Measurements from ENCODE around the gene CYFIP1. TPM values are rescaled to one million over a fixed set of nuclear protein-coding genes. Genes with fewer than 3 reads are reported as not detected.

CYFIP1 gene
- total and polyA plus RNA-seq, 2 of the 8 experiments (the other 6 are each of a cell fraction or from before 2014, with no cell fraction given), result 38.6 to 81.7 TPM

DNA sequence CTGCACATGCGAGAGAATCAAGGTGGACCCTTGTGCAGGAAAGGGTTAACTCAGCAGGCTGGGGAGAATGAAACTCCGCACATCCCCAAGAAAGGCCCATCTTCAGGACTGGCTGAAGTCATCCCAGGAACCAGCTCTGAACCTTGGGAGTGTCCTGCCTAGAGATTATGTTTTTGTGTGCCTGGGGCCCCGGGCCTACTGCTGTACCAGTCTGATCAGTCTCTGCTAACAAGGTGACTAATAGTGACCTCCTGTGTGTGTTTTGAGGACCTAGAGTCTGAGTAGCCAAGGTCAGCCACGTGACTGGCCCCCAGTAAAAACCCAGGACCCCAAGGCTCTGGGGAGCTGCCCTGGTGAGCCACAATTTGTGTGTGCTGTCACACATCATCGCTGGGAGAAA, 58.2 kb downstream of the CYFIP1 start:
- Histone ChIP-seq H3K14ac (ENCODE audit: insufficient read length) (no peak overlapping the region), H3K23ac (ENCODE audit: insufficient read length) (no peak overlapping the region)
- 95% methylated on average over 5 of the region's 5 CpGs; no CpG with 5 or more reads in 1 of the 2 experiments for WGBS, 2 experiments (ENCODE audit: extremely low coverage in 1 of 2, insufficient coverage in 1 of 2, insufficient read length in 1 of 2, insufficient replicate concordance in 2 of 2, low coverage in 1 of 2, low lambda C conversion rate in 2 of 2, missing lambda C conversion rate in 1 of 2)

More for the DNA sequence above, 58.2 kb downstream of the CYFIP1 start:
- Histone ChIP-seq H2BK15ac (ENCODE audit: low read length) (0 out of 2 replicates have a peak overlapping the region, but pooled peaks have one; percentile 81), H3K79me2 (ENCODE audit: control insufficient read depth in 1 of 2, insufficient read depth in 2 of 2, low read length in 2 of 2) (no peaks in the 10 kb centered on the region), H4K8ac (ENCODE audit: extremely low read depth, insufficient read depth, low read length) (no peak overlapping the region), H2BK120ac (replicated peaks; ENCODE audit: low read depth, low read length) (no peak overlapping the region), H3K27me3 (replicated peaks in 1 of 4; ENCODE audit: control insufficient read depth in 3 of 4, extremely low read depth in 1 of 4, insufficient read depth in 3 of 4, low read length in 3 of 4) (no peaks in the 10 kb centered on the region), H3K56ac (replicated peaks; ENCODE audit: insufficient read length, low read depth, low read length) (no peak overlapping the region), H2BK5ac (ENCODE audit: low read depth, low read length) (no peak overlapping the region), H3K18ac (ENCODE audit: extremely low read depth, low read length) (no peak overlapping the region), H4K20me1 (replicated peaks in 1 of 2; ENCODE audit: control insufficient read depth in 1 of 2, insufficient read depth in 2 of 2, low read length in 2 of 2) (peaks cover 0 to 5% of the 10 kb centered on the region in 2 experiments), H3K4me1 (replicated peaks in 1 of 4; ENCODE audit: control insufficient read depth in 3 of 4, insufficient read depth in 4 of 4, low read length in 3 of 4) (no peaks in the 10 kb centered on the region), H2BK20ac (ENCODE audit: low read length) (no peak overlapping the region), H3K36me3 (ENCODE audit: control insufficient read depth in 2 of 4, insufficient read depth in 4 of 4, low read length in 3 of 4) (peaks cover 0 to 4% (median 1%) of the 10 kb centered on the region in 4 experiments; a peak in 2 of 8 replicates), H4K5ac (ENCODE audit: insufficient read length, low read depth, low read length) (no peak overlapping the region), H3K4ac (replicated peaks; ENCODE audit: insufficient read length, low read depth, low read length) (no peak overlapping the region), H3K9me3 (ENCODE audit: insufficient read depth in 2 of 2, low read depth in 1 of 2, low read length in 1 of 2) (no peaks in the 10 kb centered on the region), H3K9ac (replicated peaks in 1 of 4; ENCODE audit: extremely low read depth in 1 of 4, low read depth in 3 of 4, low read length in 3 of 4) (no peak overlapping the region), H3K23me2 (ENCODE audit: low read depth, low read length) (no peaks in the 10 kb centered on the region), H3K27ac (ENCODE audit: low read depth, low read length) (no peak overlapping the region), H3K4me3 (ENCODE audit: extremely low read depth in 1 of 4, insufficient read depth in 2 of 4, low read depth in 3 of 4, low read length in 4 of 4) (no peak overlapping the region), H4K91ac (replicated peaks; ENCODE audit: insufficient read length, low read length) (no peak overlapping the region), H3K4me2 (ENCODE audit: insufficient read depth in 1 of 2, low read depth in 2 of 2, low read length in 2 of 2) (no peak overlapping the region), H2AFZ (ENCODE audit: low read length) (no peak overlapping the region), H2BK12ac (ENCODE audit: low read depth, low read length) (no peak overlapping the region), H3K79me1 (ENCODE audit: low read depth, low read length) (no peaks in the 10 kb centered on the region), H2AK5ac (ENCODE audit: low read depth, low read length) (no peak overlapping the region)
- DNase-seq (ENCODE audit: low read depth in 1 of 2, low spot score in 2 of 2), result no peak
- TF ChIP-seq SP2 (IDR thresholded peaks at IDR 0.05; ENCODE audit: low read length) (no peak), SIN3A (conservative IDR thresholded peaks at IDR 0.05 in 1 of 2, IDR thresholded peaks at IDR 0.05 in 1 of 2; ENCODE audit: low read depth in 1 of 2, low read length in 2 of 2) (no peak), NRF1 (IDR thresholded peaks at IDR 0.05; ENCODE audit: low read depth, low read length) (no peak), KDM4A (IDR thresholded peaks at IDR 0.05; ENCODE audit: low read depth, low read length, severe bottlenecking) (no peak), SRF (IDR thresholded peaks at IDR 0.05; ENCODE audit: low read depth, low read length) (no peak), SIX5 (IDR thresholded peaks at IDR 0.05; ENCODE audit: low read depth, low read length) (no peak), CBX8 (IDR thresholded peaks at IDR 0.05; ENCODE audit: borderline replicate concordance, low read depth, low read length) (no peak), EGR1 (IDR thresholded peaks at IDR 0.05; ENCODE audit: borderline replicate concordance, low read depth, low read length) (no peak), SP4 (IDR thresholded peaks at IDR 0.05; ENCODE audit: low read length) (no peak), JUN (IDR thresholded peaks at IDR 0.05; ENCODE audit: low read depth, low read length) (no peak), SP1 (IDR thresholded peaks at IDR 0.05; ENCODE audit: low read depth, low read length) (no peak), RXRA (IDR thresholded peaks at IDR 0.05; ENCODE audit: insufficient read depth, low read depth, low read length) (no peak), ASH2L (IDR thresholded peaks at IDR 0.05; ENCODE audit: low read length) (no peak)
- TF ChIP-seq, protein P1, sequence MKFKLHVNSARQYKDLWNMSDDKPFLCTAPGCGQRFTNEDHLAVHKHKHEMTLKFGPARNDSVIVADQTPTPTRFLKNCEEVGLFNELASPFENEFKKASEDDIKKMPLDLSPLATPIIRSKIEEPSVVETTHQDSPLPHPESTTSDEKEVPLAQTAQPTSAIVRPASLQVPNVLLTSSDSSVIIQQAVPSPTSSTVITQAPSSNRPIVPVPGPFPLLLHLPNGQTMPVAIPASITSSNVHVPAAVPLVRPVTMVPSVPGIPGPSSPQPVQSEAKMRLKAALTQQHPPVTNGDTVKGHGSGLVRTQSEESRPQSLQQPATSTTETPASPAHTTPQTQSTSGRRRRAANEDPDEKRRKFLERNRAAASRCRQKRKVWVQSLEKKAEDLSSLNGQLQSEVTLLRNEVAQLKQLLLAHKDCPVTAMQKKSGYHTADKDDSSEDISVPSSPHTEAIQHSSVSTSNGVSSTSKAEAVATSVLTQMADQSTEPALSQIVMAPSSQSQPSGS (IDR thresholded peaks at IDR 0.05; ENCODE audit: low read length), result no peak
- POLR2A ChIA-PET (ENCODE audit: partially characterized antibody), result no interaction called here
- CTCF ChIA-PET (ENCODE audit: partially characterized antibody), result no interaction called here
- no peak for FAIRE-seq

All from H1 (cell line).